Tibial artery (tissue), 4 donors: ENCODE data around the gene PRR5L.

Experiments used
- DNase-seq, 2 donors: peaks; one replicate each; pipeline ENCODE4 v3.0.0-alpha.2; 2019
- H3K27ac ChIP-seq, 2 donors: fragments of 200-600 bp; sonication (generic) in 1 of 2; 1 replicate in 1 of 2; 2 replicates in 1 of 2; pipeline ENCODE4 v1.5.1; 2018 to 2019; ENCODE audit warnings: mild to moderate bottlenecking in 1 of 2
- H3K27me3 ChIP-seq, 2 donors: fragments of 200-600 bp; sonication (generic) in 1 of 2; one replicate each; pipeline versions ENCODE4 v1.5.1 to v1.6.0; 2016 to 2019
- H3K36me3 ChIP-seq, 3 donors: fragments of 200-600 bp; sonication (generic) in 2 of 3; one replicate each; pipeline ENCODE4 v1.5.1; 2016 to 2019; ENCODE audit warnings: mild to moderate bottlenecking in 2 of 3
- H3K4me1 ChIP-seq, 4 donors: fragments of 200-600 bp; sonication (generic) in 2 of 4; 1 replicate in 3 of 4; 2 replicates in 1 of 4; pipeline ENCODE4 v1.5.1; 2016 to 2019
- H3K4me3 ChIP-seq, 2 donors: fragments of 200-600 bp; sonication (generic) in 1 of 2; 1 replicate in 1 of 2; 2 replicates in 1 of 2; pipeline ENCODE4 v1.5.1; 2018 to 2019; ENCODE audit warnings: mild to moderate bottlenecking in 2 of 2
- H3K9me3 ChIP-seq, 3 donors: fragments of 200-600 bp; sonication (generic) in 1 of 3; one replicate each; pipeline ENCODE4 v1.5.1; 2016 to 2019
- CTCF ChIP-seq, 2 experiments: fragments of 200-600 bp in 1 of 2; fragments of 450-650 bp in 1 of 2; IDR thresholded peaks; one replicate each; pipeline ENCODE4 v1.5.1; 2017 to 2019; ENCODE audit warnings: antibody characterized with exemption in 2 of 2, mild to moderate bottlenecking in 1 of 2, moderate library complexity in 1 of 2
- intact Hi-C: fragments of 100-400 bp; cut with DNase I; formaldehyde crosslinking; loops from one replicate; pipeline ENCODE4 v1.15.0; 2023; ENCODE audit warnings: low total_unique reads

Gene PRR5L

GRCh38 chr11:36386411-36386810 lies 90.3 kb downstream of the PRR5L start:
- peaks cover 0 to 4% (median 0%) of the 10 kb centered on the region in 4 donors for H3K4me1 ChIP-seq
- H3K4me3 ChIP-seq = no peak overlapping the region
- H3K27me3 ChIP-seq = no peaks in the 10 kb centered on the region
- H3K9me3 ChIP-seq = no peaks in the 10 kb centered on the region
- no peak for TF ChIP-seq CTCF (IDR thresholded peaks at IDR 0.05)
- intact Hi-C loops = no loop called here
- no peaks in the 10 kb centered on the region for H3K36me3 ChIP-seq
- no peak for DNase-seq
- no peak overlapping the region for H3K27ac ChIP-seq

DNA sequence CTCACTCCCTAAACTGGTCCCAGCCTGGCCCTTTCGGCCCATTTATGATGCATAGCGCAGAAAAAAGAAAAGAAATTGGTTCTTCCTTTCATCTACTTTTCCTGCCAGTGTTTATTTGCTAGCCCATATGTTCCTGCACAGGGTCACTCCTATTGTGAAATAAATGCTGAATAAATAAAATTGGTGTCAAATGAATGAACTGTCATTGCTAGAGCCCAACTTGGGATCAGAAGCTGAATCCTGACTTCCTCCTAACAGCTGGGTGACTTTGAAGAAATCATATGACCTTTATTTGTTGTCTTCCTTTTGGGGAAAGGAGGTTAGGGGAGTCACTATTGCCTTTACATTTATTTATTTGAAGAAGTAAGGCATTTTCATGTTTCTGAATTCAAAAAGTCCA lies 92.0 kb downstream of the PRR5L start:
- intact Hi-C loops = no loop called here
- Histone ChIP-seq H3K27ac (no peak overlapping the region), H3K4me1 (peaks cover 0 to 4% (median 0%) of the 10 kb centered on the region in 4 donors), H3K36me3 (no peaks in the 10 kb centered on the region), H3K4me3 (no peak overlapping the region), H3K9me3 (no peaks in the 10 kb centered on the region), H3K27me3 (no peaks in the 10 kb centered on the region)
- no peak for DNase-seq
- TF ChIP-seq CTCF (IDR thresholded peaks at IDR 0.05) = no peak

DNA sequence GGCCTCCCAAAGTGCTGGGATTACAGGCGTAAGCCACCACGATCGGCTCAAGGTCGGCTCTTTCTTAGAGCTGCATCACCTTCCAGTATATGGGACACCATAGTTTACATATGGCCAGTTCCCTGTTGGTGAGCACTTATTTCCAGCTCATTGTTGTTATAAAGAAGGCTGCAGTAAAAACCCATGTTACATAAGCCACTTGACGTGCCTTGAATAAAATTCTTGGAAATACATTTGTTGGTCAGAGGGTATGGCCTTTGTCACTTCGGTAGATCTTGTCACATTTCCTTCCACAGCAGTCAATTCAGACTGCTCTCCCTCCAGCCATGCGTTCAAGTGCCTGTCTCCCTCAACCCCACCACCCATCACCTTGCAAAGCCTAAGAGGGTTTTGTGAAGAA lies 92.9 kb downstream of the PRR5L start:
- H3K9me3 ChIP-seq = no peaks in the 10 kb centered on the region
- no peak for TF ChIP-seq CTCF (IDR thresholded peaks at IDR 0.05)
- DNase-seq = no peak
- no peak overlapping the region for H3K27ac ChIP-seq
- no peak overlapping the region for H3K4me3 ChIP-seq
- H3K27me3 ChIP-seq = no peaks in the 10 kb centered on the region
- intact Hi-C loops = no loop called here
- H3K36me3 ChIP-seq = no peaks in the 10 kb centered on the region
- peaks cover 0 to 4% (median 0%) of the 10 kb centered on the region in 4 donors for H3K4me1 ChIP-seq

GRCh38 chr11:36389811-36390210 lies 93.7 kb downstream of the PRR5L start:
- Histone ChIP-seq H3K27me3 (no peaks in the 10 kb centered on the region), H3K36me3 (no peaks in the 10 kb centered on the region), H3K9me3 (no peaks in the 10 kb centered on the region), H3K27ac (no peak overlapping the region), H3K4me1 (peaks cover 0 to 4% (median 0%) of the 10 kb centered on the region in 4 donors), H3K4me3 (no peak overlapping the region)
- DNase-seq = no peak
- intact Hi-C loops = no loop called here
- no peak for TF ChIP-seq CTCF (IDR thresholded peaks at IDR 0.05)

- Histone ChIP-seq H3K4me1 (peaks cover 0 to 4% (median 0%) of the 10 kb centered on the region in 4 donors), H3K4me3 (no peak overlapping the region), H3K27ac (no peak overlapping the region), H3K27me3 (no peaks in the 10 kb centered on the region), H3K9me3 (no peaks in the 10 kb centered on the region), H3K36me3 (no peaks in the 10 kb centered on the region)
- no peak for TF ChIP-seq CTCF (IDR thresholded peaks at IDR 0.05)
- intact Hi-C loops = no loop called here
- no peak for DNase-seq
Measured at GRCh38 chr11:36390963-36391471, 94.9 kb downstream of the PRR5L start.

- DNase-seq = no peak
- intact Hi-C loops = no loop called here
- Histone ChIP-seq H3K9me3 (no peaks in the 10 kb centered on the region), H3K4me3 (no peak overlapping the region), H3K27ac (no peak overlapping the region), H3K4me1 (peaks cover 0 to 4% (median 0%) of the 10 kb centered on the region in 4 donors), H3K36me3 (no peaks in the 10 kb centered on the region), H3K27me3 (no peaks in the 10 kb centered on the region)
- TF ChIP-seq CTCF (IDR thresholded peaks at IDR 0.05) = no peak
Measured at GRCh38 chr11:36392196-36392595, 96.1 kb downstream of the PRR5L start.
